Measurements from ENCODE around the gene DCDC2.

DNA sequence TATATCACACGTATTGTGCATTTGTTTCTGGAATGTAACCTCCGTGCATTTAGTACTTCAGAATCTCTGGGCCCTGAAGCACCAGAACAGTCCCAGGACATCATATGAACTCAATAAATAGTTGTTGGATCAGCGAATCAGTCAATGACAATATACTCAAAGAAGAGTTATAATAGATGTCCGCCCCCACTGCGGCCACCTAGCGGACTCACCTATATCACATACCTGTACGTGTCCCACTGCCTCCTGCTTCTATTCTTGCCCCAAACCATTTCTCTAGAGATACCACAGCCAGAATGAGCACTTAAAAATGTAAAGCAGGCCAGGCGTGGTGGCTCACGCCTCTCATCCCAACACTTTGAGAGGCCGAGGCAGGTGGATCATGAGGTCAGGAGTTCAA is 73.9 kb downstream of the DCDC2 start:
- no peak for TF ChIP-seq CTCF (conservative IDR thresholded peaks at IDR 0.05 in 1 of 2, IDR thresholded peaks at IDR 0.05 in 1 of 2; ENCODE audit: extremely low read depth in 1 of 2, insufficient read depth in 1 of 2, low read depth in 1 of 2, low read length in 2 of 2)
- no peak for TF ChIP-seq EZH2 (IDR thresholded peaks at IDR 0.05; ENCODE audit: borderline replicate concordance, low read length)

Data from mammary epithelial cell (primary cell).